ENCODE results near the gene HOXA9.

Gene HOXA9

GRCh38 chr7:27158436-27159265 is 6.7 kb downstream of the HOXA9 start:
- DNase-seq (ENCODE audit: low read depth, low spot score), result no peak
- no peak overlapping the region for H3K4me3 ChIP-seq (ENCODE audit: low read length)

GRCh38 chr7:27157702-27158431 is 7.5 kb downstream of the HOXA9 start:
- H3K4me3 ChIP-seq (ENCODE audit: low read length), result no peak overlapping the region
- no peak for DNase-seq (ENCODE audit: low read depth, low spot score)

- H3K4me3 ChIP-seq (ENCODE audit: low read length), result peak overlapping the region; percentile 65
Observed at GRCh38 chr7:27156916-27157701, 8.2 kb downstream of the HOXA9 start.

GRCh38 chr7:27156508-27156898 is 8.8 kb downstream of the HOXA9 start, which contains the start of gene HOXA7:
HOXA7 (minus strand) TSS chr7:27156675; CDS start chr7:27156545, 130 bp downstream.
- peak; percentile 42 for DNase-seq (ENCODE audit: low read depth, low spot score)
- H3K4me3 ChIP-seq (ENCODE audit: low read length), result peak within 1 kb of the TSS; percentile 65

More at GRCh38 chr7:27156916-27157701, 8.2 kb downstream of the HOXA9 start:
- no peak for DNase-seq (ENCODE audit: low read depth, low spot score)

- peak overlapping the region; percentile 65 for H3K4me3 ChIP-seq (ENCODE audit: low read length)
- DNase-seq (ENCODE audit: low read depth, low spot score), result peak; percentile 29
Observed at GRCh38 chr7:27155816-27156507, 9.4 kb downstream of the HOXA9 start.

- no peak for DNase-seq (ENCODE audit: low read depth, low spot score)
- H3K4me3 ChIP-seq (ENCODE audit: low read length), result peak overlapping the region; percentile 65
Observed at GRCh38 chr7:27154901-27155815, 10.2 kb downstream of the HOXA9 start.

- H3K4me3 ChIP-seq (ENCODE audit: low read length), result no peak overlapping the region
- DNase-seq (ENCODE audit: low read depth, low spot score), result no peak
Observed at GRCh38 chr7:27154369-27154768, 11.0 kb downstream of the HOXA9 start.

GRCh38 chr7:27153526-27153925 is 11.8 kb downstream of the HOXA9 start:
- H3K4me3 ChIP-seq (ENCODE audit: low read length), result no peak overlapping the region
- no peak for DNase-seq (ENCODE audit: low read depth, low spot score)

- H3K4me3 ChIP-seq (ENCODE audit: low read length), result no peak overlapping the region
- DNase-seq (ENCODE audit: low read depth, low spot score), result no peak
Observed at GRCh38 chr7:27152816-27153442, 12.4 kb downstream of the HOXA9 start.

GRCh38 chr7:27151931-27152815 is 13.2 kb downstream of the HOXA9 start, which contains the start of gene HOXA3:
HOXA3 (minus strand) TSS chr7:27152583; CDS start chr7:27110640, 41,943 bp downstream.
- no peak for DNase-seq (ENCODE audit: low read depth, low spot score)
- H3K4me3 ChIP-seq (ENCODE audit: low read length), result peak within 1 kb of the TSS; percentile 83

GRCh38 chr7:27151341-27151930 is 13.9 kb downstream of the HOXA9 start:
- peak overlapping the region; percentile 83 for H3K4me3 ChIP-seq (ENCODE audit: low read length)
- DNase-seq (ENCODE audit: low read depth, low spot score), result no peak

- peak; percentile 65 for DNase-seq (ENCODE audit: low read depth, low spot score)
- H3K4me3 ChIP-seq (ENCODE audit: low read length), result peak overlapping the region; percentile 83
Observed at GRCh38 chr7:27150568-27151340, 14.6 kb downstream of the HOXA9 start.

GRCh38 chr7:27149842-27150567 is 15.3 kb downstream of the HOXA9 start:
- DNase-seq (ENCODE audit: low read depth, low spot score), result no peak
- H3K4me3 ChIP-seq (ENCODE audit: low read length), result peak overlapping the region; percentile 83

- DNase-seq (ENCODE audit: low read depth, low spot score), result no peak
- no peak overlapping the region for H3K4me3 ChIP-seq (ENCODE audit: low read length)
Observed at GRCh38 chr7:27148756-27149641, 16.3 kb downstream of the HOXA9 start.

All from Jurkat, Clone E6-1 (cell line).